Hepatocyte (in vitro differentiated cells): Measurements from ENCODE around the gene STMN1. TPM values are rescaled to one million over a fixed set of nuclear protein-coding genes. Genes with fewer than 3 reads are reported as not detected.
A peak's percentile ranks its signal among the peaks of the same experiment; 100 is the strongest.

Experiments used
- DNase-seq: peaks from one replicate; pipeline ENCODE4 v3.0.0-alpha.2; 2016; ENCODE audit warnings: low spot score
- H2AFZ ChIP-seq: fragments of 200-600 bp; sonication (generic); 2 replicates; pipeline ENCODE4 v1.6.0; 2016; ENCODE audit warnings: antibody characterized with exemption, mild to moderate bottlenecking
- H3K27ac ChIP-seq: fragments of 200-600 bp; sonication (generic); 2 replicates; pipeline ENCODE4 v1.5.1; 2016; ENCODE audit warnings: mild to moderate bottlenecking
- H3K27me3 ChIP-seq: fragments of 200-600 bp; sonication (generic); 2 replicates; pipeline ENCODE4 v1.6.1; 2016
- H3K36me3 ChIP-seq: fragments of 200-600 bp; sonication (generic); replicated peaks from 2 replicates; pipeline ENCODE4 v1.5.1; 2016; ENCODE audit warnings: low read depth; ENCODE audit not compliant: insufficient read depth
- H3K4me1 ChIP-seq: fragments of 200-600 bp; sonication (generic); 2 replicates; pipeline ENCODE4 v1.5.1; 2016; ENCODE audit warnings: mild to moderate bottlenecking, moderate library complexity; ENCODE audit not compliant: insufficient read depth
- H3K4me2 ChIP-seq: fragments of 200-600 bp; sonication (generic); 2 replicates; pipeline ENCODE4 v1.6.0; 2016
- H3K4me3 ChIP-seq: fragments of 200-600 bp; sonication (generic); 2 replicates; pipeline ENCODE4 v1.5.1; 2016; ENCODE audit warnings: mild to moderate bottlenecking
- H3K79me2 ChIP-seq: fragments of 200-600 bp; sonication (generic); 2 replicates; pipeline ENCODE4 v1.6.0; 2017; ENCODE audit warnings: mild to moderate bottlenecking
- H3K9me2 ChIP-seq: fragments of 200-600 bp; sonication (generic); replicated peaks from 2 replicates; pipeline ENCODE4 v1.6.0; 2017; ENCODE audit warnings: mild to moderate bottlenecking; ENCODE audit not compliant: insufficient read depth
- H3K9me3 ChIP-seq: fragments of 200-600 bp; sonication (generic); 2 replicates; pipeline ENCODE4 v1.5.1; 2016; ENCODE audit warnings: low read depth, mild to moderate bottlenecking
- H4K20me1 ChIP-seq: fragments of 200-600 bp; sonication (generic); 2 replicates; pipeline ENCODE4 v1.6.0; 2016; ENCODE audit warnings: mild to moderate bottlenecking; ENCODE audit not compliant: insufficient read depth, poor library complexity, severe bottlenecking
- CTCF ChIP-seq: fragments of 200-600 bp; sonication (generic); IDR thresholded peaks from 2 replicates; pipeline ENCODE4 v1.5.1; 2016; ENCODE audit warnings: antibody characterized with exemption, mild to moderate bottlenecking; ENCODE audit not compliant: poor library complexity
- EZH2 ChIP-seq: fragments of 200-600 bp; sonication (generic); IDR thresholded peaks from 2 replicates; pipeline ENCODE4 v1.6.1; 2016; ENCODE audit warnings: antibody characterized with exemption, mild to moderate bottlenecking, borderline replicate concordance
- EZH2phosphoT487 ChIP-seq: fragments of 200-600 bp; sonication (generic); IDR thresholded peaks from one replicate; pipeline ENCODE4 v1.6.1; 2018; ENCODE audit warnings: antibody characterized with exemption, mild to moderate bottlenecking, low read depth, moderate library complexity; ENCODE audit not compliant: unreplicated experiment, severe bottlenecking
- WGBS: methylation state at CpG from one replicate; pipeline ENCODE4 v1.1.6; 2016; ENCODE audit warnings: low lambda C conversion rate; ENCODE audit errors: missing lambda C conversion rate; 5-methylcytosine and 5-hydroxymethylcytosine counted together
- polyA plus RNA-seq: library from polyadenylated mRNA; unstranded; fragments of >200 nt; fragmentation: Nextera tagmentation; extraction: Ambion mirVana; gene quantifications from 2 replicates; pipeline ENCODE4 v1.2.1, GENCODE V29; 2016
- total RNA-seq: library from RNA; depleted of rRNA; stranded (reverse); fragments of >200 nt; gene quantifications from 2 replicates; pipeline ENCODE4 v1.2.3, GENCODE V29; 2014

Gene STMN1
- total and polyA plus RNA-seq, 2 experiments from 2014 or later = 104 to 338 TPM

- Histone ChIP-seq H4K20me1 (no peaks in the 10 kb centered on the region), H2AFZ (no peak overlapping the region), H3K4me1 (peaks cover 54% of the 10 kb centered on the region), H3K36me3 (no peaks in the 10 kb centered on the region), H3K9me3 (no peaks in the 10 kb centered on the region), H3K4me3 (no peak overlapping the region), H3K9me2 (no peaks in the 10 kb centered on the region), H3K27ac (no peak overlapping the region), H3K79me2 (peaks cover 35% of the 10 kb centered on the region), H3K4me2 (peak overlapping the region; percentile 21), H3K27me3 (no peaks in the 10 kb centered on the region)
- 44% methylated on average over 5 of the region's 5 CpGs for WGBS
- TF ChIP-seq EZH2 = no peak
- TF ChIP-seq EZH2phosphoT487 = no peak
- no peak for TF ChIP-seq CTCF
- no peak for DNase-seq
Observed at GRCh38 chr1:25871086-25871703, 35.0 kb downstream of the STMN1 start.

GRCh38 chr1:25870614-25871013 lies 35.6 kb downstream of the STMN1 start:
- Histone ChIP-seq H2AFZ (no peak overlapping the region), H3K27me3 (no peaks in the 10 kb centered on the region), H3K79me2 (peaks cover 35% of the 10 kb centered on the region), H3K4me3 (no peak overlapping the region), H3K27ac (no peak overlapping the region), H3K36me3 (no peaks in the 10 kb centered on the region), H3K4me2 (peak overlapping the region; percentile 21), H4K20me1 (no peaks in the 10 kb centered on the region), H3K9me3 (no peaks in the 10 kb centered on the region), H3K9me2 (no peaks in the 10 kb centered on the region), H3K4me1 (peaks cover 48% of the 10 kb centered on the region)
- no peak for DNase-seq
- TF ChIP-seq EZH2phosphoT487 (no peak), EZH2 (no peak), CTCF (no peak)
- WGBS = 71% methylated on average over 1 of the region's 1 CpG

- Histone ChIP-seq H2AFZ (no peak overlapping the region), H3K27me3 (no peaks in the 10 kb centered on the region), H3K36me3 (no peaks in the 10 kb centered on the region), H3K4me3 (no peak overlapping the region), H3K9me2 (no peaks in the 10 kb centered on the region), H4K20me1 (no peaks in the 10 kb centered on the region), H3K79me2 (peaks cover 35% of the 10 kb centered on the region), H3K9me3 (no peaks in the 10 kb centered on the region), H3K27ac (no peak overlapping the region), H3K4me1 (peaks cover 47% of the 10 kb centered on the region), H3K4me2 (no peak overlapping the region)
- no peak for DNase-seq
- 89% methylated on average over 6 of the region's 6 CpGs for WGBS
- TF ChIP-seq CTCF (no peak), EZH2 (no peak), EZH2phosphoT487 (no peak)
Observed at GRCh38 chr1:25869909-25870606, 36.2 kb downstream of the STMN1 start.
